NT2/D1 (cell line): Measurements from ENCODE around the gene KLF13.

ENCODE experiments used
- SUZ12 ChIP-seq: IDR thresholded peaks from 2 replicates; pipeline ENCODE4 v1.6.1; 2011; ENCODE audit not compliant: insufficient read length, insufficient read depth; ENCODE audit errors: extremely low read depth
- YY1 ChIP-seq: IDR thresholded peaks from 2 replicates; pipeline ENCODE4 v1.6.1; 2011; ENCODE audit not compliant: insufficient read length, insufficient read depth

DNA sequence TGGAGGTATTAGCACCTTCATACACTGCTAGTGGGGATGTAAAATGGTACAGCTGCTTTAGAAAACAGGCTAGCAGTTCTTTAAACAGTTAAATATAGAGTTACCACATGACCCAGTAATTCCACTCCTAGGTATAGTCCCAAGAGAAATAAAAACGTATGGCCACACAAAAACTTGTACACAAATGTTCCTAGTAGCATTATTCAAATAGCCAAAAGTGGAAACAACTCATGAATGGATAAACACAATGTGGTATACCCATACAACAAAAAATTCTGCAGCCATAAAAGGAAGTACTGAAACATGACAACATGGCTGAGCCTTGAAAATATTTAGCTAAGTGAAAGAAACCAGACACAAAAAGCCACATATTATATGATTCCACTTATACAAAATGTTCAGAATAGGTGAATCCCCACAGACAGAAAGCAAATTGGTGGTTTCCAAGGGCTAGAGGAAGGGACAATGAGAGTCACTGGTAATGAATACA is 40.8 kb upstream of the KLF13 start:
- TF ChIP-seq SUZ12: no peak
- TF ChIP-seq YY1: no peak
